T-helper 17 cell (primary cell): Measurements from ENCODE around the gene PANX2. TPM values are rescaled to one million over a fixed set of nuclear protein-coding genes. Genes with fewer than 3 reads are reported as not detected.
A peak's percentile ranks its signal among the peaks of the same experiment; 100 is the strongest.

Experiments used
- ATAC-seq: fragments of 150-1000 bp; cut with Tn5 transposase; 2 replicates; pipeline ENCODE4 v1.10.0; 2021; ENCODE audit warnings: mild to moderate bottlenecking, moderate library complexity
- DNase-seq, 3 donors: peaks; one replicate each; pipeline versions ENCODE4 v3.0.0 to v3.0.0-alpha.2; 2020 to 2021
- H3K9me3 ChIP-seq: one replicate; pipeline ENCODE4 v1.7.0; 2013; ENCODE audit warnings: low read length, mild to moderate bottlenecking; ENCODE audit not compliant: control insufficient read depth, poor library complexity, severe bottlenecking
- H3K27ac Mint-ChIP-seq: one replicate; pipeline ENCODE4 v1.8.0; 2022; ENCODE audit warnings: mild to moderate bottlenecking, moderate library complexity, mixed read lengths
- H3K27me3 Mint-ChIP-seq: one replicate; pipeline ENCODE4 v1.8.0; 2022; ENCODE audit warnings: mixed read lengths
- H3K36me3 Mint-ChIP-seq: one replicate; pipeline ENCODE4 v1.8.0; 2022; ENCODE audit warnings: low read depth, mixed read lengths
- H3K4me1 Mint-ChIP-seq: one replicate; pipeline ENCODE4 v1.8.0; 2022; ENCODE audit warnings: mild to moderate bottlenecking, mixed read lengths
- H3K4me3 Mint-ChIP-seq: one replicate; pipeline ENCODE4 v1.8.0; 2022; ENCODE audit warnings: mild to moderate bottlenecking, moderate library complexity, mixed read lengths
- total RNA-seq, 4 donors: library from RNA in 2 of 4; stranded (reverse) in 2 of 4; gene quantifications; one replicate each; pipeline ENCODE4 v1.2.3 and lab custom pipeline; 2022 to 2026

PANX2 gene
- total RNA-seq, 2 donors from 2014 or later: 0.29 TPM; not detected in 1

GRCh38 chr22:50208430-50208938 is 38.0 kb downstream of the PANX2 start:
- no peaks in the 10 kb centered on the region for H3K9me3 ChIP-seq
- Mint-ChIP-seq H3K4me1 (peaks cover 25% of the 10 kb centered on the region), H3K27ac (peak overlapping the region; percentile 43), H3K4me3 (no peak overlapping the region), H3K27me3 (no peaks in the 10 kb centered on the region), H3K36me3 (peaks cover 9% of the 10 kb centered on the region)
- no peak for DNase-seq
- ATAC-seq: no peak

DNA sequence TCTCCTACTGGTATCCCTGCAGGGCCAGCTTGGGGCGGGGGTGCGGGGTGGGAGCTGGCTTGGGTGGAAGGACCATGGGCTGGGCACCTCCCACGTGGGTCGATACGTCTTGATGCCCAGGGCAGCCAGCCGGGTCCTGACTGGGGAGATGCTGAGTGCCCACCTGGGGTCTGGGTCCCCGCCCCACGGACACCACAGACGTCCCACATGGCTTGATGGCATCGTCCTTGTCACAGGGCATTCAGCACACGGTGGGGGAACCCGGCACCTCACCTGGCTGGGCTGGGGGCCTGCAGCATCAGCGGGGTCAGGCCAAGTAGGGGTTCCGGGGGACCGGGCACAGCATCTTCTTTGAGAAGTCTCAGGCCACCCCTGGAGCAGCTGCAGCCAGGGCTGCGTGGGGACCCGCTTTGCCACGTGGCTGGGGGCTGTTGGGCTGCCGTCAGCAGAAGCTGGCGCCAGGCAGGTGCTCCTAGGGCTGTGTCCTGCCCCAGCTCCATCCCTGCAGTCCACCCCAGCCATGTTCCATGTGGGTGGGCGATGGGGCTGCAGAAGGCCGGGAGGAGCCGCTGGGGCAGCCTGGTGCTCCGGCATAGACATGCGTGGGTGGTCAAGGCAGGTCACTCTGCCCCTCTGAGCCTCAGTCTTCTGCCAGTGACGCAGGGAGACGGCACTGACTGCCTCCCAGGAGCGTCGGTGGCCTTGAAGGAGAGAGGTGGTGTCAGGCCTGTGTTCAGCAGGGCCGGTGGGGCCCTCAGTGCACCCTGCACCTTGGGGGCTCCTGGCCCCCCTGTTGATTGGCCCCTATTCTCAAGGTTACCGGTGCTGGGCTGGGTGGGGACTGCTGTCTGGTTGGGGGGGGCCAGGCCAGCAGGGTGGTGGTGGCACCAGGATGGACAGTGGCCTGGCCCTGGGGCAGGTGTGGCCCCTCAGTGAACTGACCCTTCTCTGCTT is 38.7 kb downstream of the PANX2 start:
- peak overlapping the region; percentile 64 for H3K4me3 Mint-ChIP-seq
- H3K36me3 Mint-ChIP-seq: peaks cover 9% of the 10 kb centered on the region
- peak overlapping the region; percentile 69 for H3K27ac Mint-ChIP-seq
- DNase-seq (no peak), ATAC-seq (peak; percentile 31)
- H3K4me1 Mint-ChIP-seq: peaks cover 23% of the 10 kb centered on the region
- no peaks in the 10 kb centered on the region for H3K9me3 ChIP-seq
- H3K27me3 Mint-ChIP-seq: no peaks in the 10 kb centered on the region

DNA sequence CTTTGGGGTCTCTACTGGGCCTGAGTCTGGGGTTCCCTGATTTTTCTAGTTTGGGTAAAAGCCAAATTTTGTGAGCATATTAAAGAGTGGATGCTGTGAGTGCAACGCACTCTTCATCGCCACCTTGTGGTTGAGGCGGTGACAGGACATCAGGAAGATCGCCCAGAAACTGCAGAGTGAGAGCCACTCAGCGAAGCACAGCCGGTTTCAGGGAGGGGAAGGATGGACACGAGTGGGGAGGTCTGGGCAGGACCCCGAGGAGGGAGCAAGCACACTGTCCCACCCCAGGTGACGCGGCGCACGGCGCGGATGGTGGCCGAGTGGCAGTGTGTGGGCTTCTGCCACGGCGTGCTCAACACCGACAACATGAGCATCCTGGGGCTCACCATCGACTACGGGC is 39.4 kb downstream of the PANX2 start:
- H3K9me3 ChIP-seq: no peaks in the 10 kb centered on the region
- Mint-ChIP-seq H3K27me3 (no peaks in the 10 kb centered on the region), H3K36me3 (peaks cover 7% of the 10 kb centered on the region), H3K4me1 (peaks cover 23% of the 10 kb centered on the region), H3K4me3 (peak overlapping the region; percentile 64), H3K27ac (peak overlapping the region; percentile 69)
- peak; percentile 50 to 69 (median 55) for DNase-seq
- ATAC-seq: peak; percentile 81

DNA sequence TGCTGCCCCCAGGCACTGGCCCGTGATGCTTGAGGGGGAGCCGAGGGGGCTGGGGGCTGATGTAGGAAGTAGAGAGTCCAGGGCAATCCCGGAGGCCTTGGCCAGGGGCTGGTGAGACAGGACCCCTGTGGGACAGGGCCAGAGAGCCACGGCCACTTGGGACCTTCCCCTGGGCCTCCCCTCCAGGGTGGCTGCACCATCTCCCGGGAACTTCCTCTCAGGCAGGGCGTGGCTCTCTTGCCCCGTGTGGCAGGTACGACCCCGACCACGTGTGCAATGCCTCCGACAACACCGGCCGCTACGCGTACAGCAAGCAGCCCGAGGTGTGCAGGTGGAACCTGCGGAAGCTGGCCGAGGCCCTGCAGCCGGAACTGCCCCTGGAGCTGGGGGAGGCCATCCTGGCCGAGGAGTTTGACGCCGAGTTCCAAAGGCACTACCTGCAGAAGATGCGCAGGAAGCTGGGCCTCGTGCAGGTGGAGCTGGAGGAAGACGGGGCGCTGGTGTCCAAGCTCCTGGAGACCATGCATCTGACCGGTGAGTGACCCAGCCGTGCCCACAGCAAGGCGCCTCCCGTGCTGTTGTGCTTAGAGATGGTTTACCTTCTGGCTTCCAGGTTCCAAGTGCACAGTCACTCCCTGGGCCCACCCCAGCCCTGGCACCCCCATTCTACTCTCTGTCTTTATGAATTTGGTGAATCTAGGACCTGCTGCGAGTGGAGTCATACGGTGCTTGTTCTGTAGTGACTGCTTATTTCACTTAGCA is 40.0 kb downstream of the PANX2 start:
- no peak for ATAC-seq
- DNase-seq: no peak
- Mint-ChIP-seq H3K4me3 (no peak overlapping the region), H3K27ac (peak overlapping the region; percentile 69), H3K4me1 (peaks cover 19% of the 10 kb centered on the region), H3K36me3 (peaks cover 6% of the 10 kb centered on the region), H3K27me3 (no peaks in the 10 kb centered on the region)
- H3K9me3 ChIP-seq: no peaks in the 10 kb centered on the region

- no peak overlapping the region for H3K27ac Mint-ChIP-seq
- ATAC-seq (no peak), DNase-seq (no peak)
- no peaks in the 10 kb centered on the region for H3K9me3 ChIP-seq
- H3K4me3 Mint-ChIP-seq: no peak overlapping the region
- peaks cover 6% of the 10 kb centered on the region for H3K36me3 Mint-ChIP-seq
- H3K4me1 Mint-ChIP-seq: peaks cover 19% of the 10 kb centered on the region
- no peaks in the 10 kb centered on the region for H3K27me3 Mint-ChIP-seq
Measured at GRCh38 chr22:50211147-50211546, 40.6 kb downstream of the PANX2 start.

GRCh38 chr22:50213263-50213662 is 42.7 kb downstream of the PANX2 start:
- H3K36me3 Mint-ChIP-seq: peaks cover 6% of the 10 kb centered on the region
- DNase-seq: no peak
- H3K27ac Mint-ChIP-seq: peak overlapping the region; percentile 69
- no peak overlapping the region for H3K4me3 Mint-ChIP-seq
- H3K4me1 Mint-ChIP-seq: peaks cover 19% of the 10 kb centered on the region
- no peaks in the 10 kb centered on the region for H3K27me3 Mint-ChIP-seq
- ATAC-seq: no peak
- H3K9me3 ChIP-seq: no peaks in the 10 kb centered on the region

GRCh38 chr22:50215297-50216054 is 44.9 kb downstream of the PANX2 start:
- ATAC-seq (peak; percentile 7), DNase-seq (no peak)
- Mint-ChIP-seq H3K27ac (no peak overlapping the region), H3K4me3 (peak overlapping the region; percentile 73), H3K36me3 (peaks cover 4% of the 10 kb centered on the region), H3K4me1 (peaks cover 13% of the 10 kb centered on the region), H3K27me3 (no peaks in the 10 kb centered on the region)
- no peaks in the 10 kb centered on the region for H3K9me3 ChIP-seq

DNA sequence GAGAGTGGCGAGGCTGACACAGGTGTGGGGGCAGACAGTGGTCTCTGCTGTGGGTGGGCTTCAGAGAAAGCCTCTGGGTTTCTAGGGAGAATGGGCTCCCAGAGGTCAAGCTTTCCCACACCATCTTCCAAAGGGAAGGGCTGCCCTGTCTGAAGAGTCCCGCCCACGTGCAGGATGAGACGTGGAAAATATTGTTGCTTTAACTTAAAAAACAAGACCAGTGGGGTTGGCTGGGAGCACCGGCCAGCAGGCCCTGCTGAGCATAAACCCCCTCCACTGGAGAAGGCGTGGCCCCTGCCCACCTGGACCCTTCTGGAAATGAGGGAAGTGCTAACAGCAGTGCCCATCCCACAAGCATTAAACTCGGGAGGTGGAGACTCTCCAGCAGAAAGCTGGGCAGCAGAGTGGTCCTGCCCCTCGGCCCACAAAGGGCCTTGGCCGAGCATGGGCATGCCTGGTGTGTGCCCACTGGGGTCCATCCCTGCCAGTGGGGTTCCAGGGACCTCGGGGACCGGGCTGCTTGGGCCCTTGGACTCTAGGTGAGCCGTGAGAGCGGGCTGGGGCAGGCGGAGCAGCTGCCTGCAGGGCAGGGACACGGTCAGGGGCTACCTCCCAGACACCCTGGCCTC is 45.6 kb downstream of the PANX2 start:
- no peaks in the 10 kb centered on the region for H3K9me3 ChIP-seq
- Mint-ChIP-seq H3K4me3 (no peak overlapping the region), H3K27me3 (no peaks in the 10 kb centered on the region), H3K4me1 (peaks cover 13% of the 10 kb centered on the region), H3K36me3 (peaks cover 4% of the 10 kb centered on the region), H3K27ac (no peak overlapping the region)
- DNase-seq: no peak
- no peak for ATAC-seq

- no peak for DNase-seq
Measured at GRCh38 chr22:50216684-50217520, 46.4 kb downstream of the PANX2 start.

DNA sequence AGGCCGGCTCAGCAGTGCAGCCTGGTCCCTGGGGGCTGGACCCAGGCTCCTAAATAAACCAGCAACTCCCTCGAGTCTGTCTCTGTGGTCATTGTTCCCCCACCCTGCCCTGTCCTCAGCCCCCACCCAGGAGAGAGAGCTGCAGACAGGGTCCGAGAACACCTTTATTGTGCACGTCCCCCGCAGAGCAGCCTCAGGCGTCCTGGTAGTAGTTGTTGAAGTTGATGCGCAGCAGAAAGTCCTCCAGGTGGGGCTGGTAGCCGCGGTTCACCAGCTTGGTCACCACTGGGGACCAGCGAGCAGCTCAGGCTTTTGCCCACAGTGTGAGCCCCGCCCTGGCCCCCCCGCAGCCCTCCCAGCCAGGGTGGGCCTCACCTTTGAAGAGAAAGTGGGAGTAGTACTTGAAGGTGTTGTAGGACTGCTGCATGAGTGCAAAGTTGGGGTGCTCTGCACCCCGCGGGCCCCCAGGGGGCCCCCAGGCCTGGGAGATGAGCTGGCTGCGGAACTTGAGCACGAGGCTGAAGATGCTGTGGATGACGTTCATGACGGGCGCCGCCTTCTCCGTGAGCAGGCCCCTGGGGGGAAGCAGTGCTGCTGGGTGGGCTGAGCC is 47.1 kb downstream of the PANX2 start:
- ATAC-seq (peak; percentile 4), DNase-seq (no peak)
- no peaks in the 10 kb centered on the region for H3K9me3 ChIP-seq
- no peak overlapping the region for H3K4me3 Mint-ChIP-seq
- H3K27me3 Mint-ChIP-seq: no peaks in the 10 kb centered on the region
- H3K27ac Mint-ChIP-seq: no peak overlapping the region
- H3K36me3 Mint-ChIP-seq: peaks cover 3% of the 10 kb centered on the region
- peaks cover 11% of the 10 kb centered on the region for H3K4me1 Mint-ChIP-seq

More at GRCh38 chr22:50216684-50217520, 46.4 kb downstream of the PANX2 start:
- Mint-ChIP-seq H3K27ac (no peak overlapping the region), H3K4me1 (peaks cover 13% of the 10 kb centered on the region), H3K27me3 (no peaks in the 10 kb centered on the region), H3K36me3 (peaks cover 4% of the 10 kb centered on the region), H3K4me3 (no peak overlapping the region)
- peak; percentile 4 for ATAC-seq
- H3K9me3 ChIP-seq: no peaks in the 10 kb centered on the region

- ATAC-seq: peak; percentile 5
- peaks cover 6% of the 10 kb centered on the region for H3K4me1 Mint-ChIP-seq
- H3K36me3 Mint-ChIP-seq: no peaks in the 10 kb centered on the region
- H3K27me3 Mint-ChIP-seq: no peaks in the 10 kb centered on the region
- DNase-seq: no peak
- no peak overlapping the region for H3K27ac Mint-ChIP-seq
- no peak overlapping the region for H3K4me3 Mint-ChIP-seq
- H3K9me3 ChIP-seq: no peaks in the 10 kb centered on the region
Measured at GRCh38 chr22:50218153-50218995, 47.8 kb downstream of the PANX2 start.
